GM18907 (cell line): ENCODE data around the gene SLC12A8.
A peak's percentile ranks its signal among the peaks of the same experiment; 100 is the strongest.

Experiments used
- ATAC-seq: cut with Tn5 transposase; IDR thresholded peaks from one replicate; pipeline ENCODE4 v1.9.1; 2021; ENCODE audit warnings: mild to moderate bottlenecking, moderate library complexity; ENCODE audit not compliant: unreplicated experiment

The SLC12A8 gene

DNA sequence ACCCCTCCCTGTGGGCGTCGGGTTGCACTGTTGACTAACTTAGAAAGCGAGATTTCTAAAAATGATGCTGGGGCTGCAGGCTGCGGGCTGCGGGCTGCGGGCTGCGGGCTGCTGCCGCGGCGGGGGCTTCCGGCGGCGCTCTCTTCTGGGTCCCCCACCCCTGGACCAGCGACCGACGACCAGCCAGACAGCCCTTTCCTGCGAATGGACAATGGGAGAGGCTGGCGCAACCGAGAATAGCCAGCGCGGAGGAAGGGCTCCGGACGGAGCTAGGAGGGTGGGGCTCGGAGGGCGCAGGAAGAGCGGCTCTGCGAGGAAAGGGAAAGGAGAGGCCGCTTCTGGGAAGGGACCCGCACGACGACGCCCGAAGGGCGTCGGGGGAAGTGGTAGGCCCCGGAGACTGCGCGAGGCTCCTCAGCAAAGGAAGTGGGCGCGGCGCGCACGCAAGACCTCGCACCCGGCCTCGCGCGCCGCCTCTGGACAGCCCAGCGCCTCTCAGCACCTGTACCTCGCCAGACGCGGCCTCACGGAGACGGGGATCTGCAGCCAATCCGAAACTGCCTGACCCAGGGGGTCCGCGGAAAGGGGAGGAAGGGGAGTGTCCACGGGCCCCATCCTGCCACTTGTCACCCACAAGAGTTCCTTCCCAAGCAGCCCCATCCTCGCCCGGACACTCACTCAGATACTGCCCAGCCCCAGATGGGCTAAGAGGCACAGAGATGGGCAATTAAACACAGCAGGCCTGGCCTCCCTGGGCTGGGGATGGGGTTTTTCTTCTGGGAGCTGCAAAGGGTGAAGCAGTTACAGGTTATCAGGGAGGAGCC is 70.7 kb downstream of the SLC12A8 start:
- peak; percentile 64 for ATAC-seq

DNA sequence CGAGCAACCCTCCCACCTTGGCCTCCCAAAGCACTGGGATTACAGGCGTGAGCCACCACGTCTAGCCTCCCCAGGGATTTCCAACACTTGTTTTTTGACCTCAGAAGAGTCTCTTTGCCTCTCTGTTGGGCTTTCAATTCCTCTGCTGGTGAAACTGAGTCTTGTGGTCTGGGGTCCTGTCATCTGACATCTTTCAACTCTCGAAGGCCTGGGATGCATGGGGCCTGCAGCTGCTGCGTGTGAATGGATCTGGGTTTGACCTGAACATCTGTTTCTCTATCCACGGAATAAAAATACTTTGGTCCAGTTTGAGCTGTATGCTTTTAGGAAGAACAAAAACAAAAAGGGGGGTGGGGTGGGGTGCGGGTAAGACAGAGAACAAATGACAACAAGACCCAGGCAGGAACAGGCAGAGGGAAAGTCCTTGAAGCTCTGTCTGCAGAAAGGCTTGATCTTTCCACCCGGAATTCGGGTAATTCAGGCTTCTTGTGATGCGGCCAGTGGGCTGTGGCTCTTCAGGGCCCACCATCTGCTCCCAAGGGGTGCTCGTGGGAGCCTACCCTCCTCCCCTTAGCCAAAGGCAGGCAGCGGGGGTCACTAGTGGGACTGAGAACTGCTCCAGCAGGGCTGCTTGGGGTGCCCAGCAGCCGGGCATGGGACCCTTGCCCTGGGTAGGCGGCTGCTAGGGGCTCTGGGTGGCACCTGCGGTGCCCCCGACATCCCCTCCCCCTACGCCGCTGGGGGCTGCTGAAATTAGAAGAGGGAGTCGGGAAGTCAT is 71.5 kb downstream of the SLC12A8 start:
- ATAC-seq, result no peak

DNA sequence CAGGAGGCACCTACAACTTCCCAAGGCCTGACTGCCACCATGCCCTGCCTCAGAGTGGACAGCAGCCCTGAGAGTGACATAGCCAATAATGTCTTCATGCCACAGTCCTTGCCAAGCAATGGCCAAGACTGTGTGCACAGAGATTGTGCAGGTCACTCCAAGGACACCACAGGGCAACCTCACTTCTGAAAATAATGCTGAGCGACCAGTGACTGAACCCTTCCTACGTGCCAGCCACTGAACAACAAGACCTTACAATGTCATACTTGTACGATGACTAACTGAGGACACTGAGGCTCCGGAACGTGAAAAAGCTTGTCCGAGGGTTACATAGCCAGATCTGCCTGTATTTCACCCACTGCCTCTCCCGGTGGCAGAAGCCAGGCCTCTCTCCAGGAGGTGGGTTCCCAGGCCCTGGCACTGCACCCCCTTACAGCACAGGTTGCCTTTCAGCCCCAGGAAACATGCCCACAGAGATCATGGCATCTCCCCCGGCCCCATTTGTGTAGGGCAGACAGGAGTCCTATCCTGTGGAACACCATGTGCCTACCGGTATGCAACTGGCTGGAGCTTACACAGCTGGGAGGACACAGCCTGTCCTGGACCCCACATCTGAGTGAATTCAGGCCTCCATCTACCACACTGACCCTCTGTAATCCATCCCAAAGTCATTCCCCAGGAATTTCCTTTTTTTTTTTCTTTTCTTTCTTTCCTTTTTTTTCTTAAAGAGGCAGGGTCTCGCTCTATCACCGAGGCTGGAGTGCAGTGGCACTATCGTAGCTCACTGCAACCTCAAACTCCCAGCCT is 72.3 kb downstream of the SLC12A8 start:
- ATAC-seq, result no peak

DNA sequence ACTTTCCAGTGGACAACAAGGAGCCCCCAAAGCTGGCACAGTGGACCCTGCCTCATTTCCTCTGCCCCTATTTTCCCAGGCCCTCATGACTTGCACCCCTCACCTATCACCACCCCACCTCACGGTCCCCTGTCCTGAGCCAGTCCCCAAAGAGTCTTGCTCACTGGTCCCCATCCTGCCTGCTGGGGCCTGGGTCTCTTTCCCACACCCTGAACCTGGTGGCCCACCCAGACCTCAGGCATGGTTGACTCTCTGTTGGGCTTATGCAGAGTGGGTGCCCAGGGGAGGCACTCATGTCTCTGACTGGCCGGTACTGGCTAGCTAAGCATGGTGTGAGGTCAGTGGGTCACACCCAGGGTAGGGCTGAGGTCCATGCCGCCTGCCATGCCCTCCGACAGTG is 73.2 kb downstream of the SLC12A8 start:
- no peak for ATAC-seq

DNA sequence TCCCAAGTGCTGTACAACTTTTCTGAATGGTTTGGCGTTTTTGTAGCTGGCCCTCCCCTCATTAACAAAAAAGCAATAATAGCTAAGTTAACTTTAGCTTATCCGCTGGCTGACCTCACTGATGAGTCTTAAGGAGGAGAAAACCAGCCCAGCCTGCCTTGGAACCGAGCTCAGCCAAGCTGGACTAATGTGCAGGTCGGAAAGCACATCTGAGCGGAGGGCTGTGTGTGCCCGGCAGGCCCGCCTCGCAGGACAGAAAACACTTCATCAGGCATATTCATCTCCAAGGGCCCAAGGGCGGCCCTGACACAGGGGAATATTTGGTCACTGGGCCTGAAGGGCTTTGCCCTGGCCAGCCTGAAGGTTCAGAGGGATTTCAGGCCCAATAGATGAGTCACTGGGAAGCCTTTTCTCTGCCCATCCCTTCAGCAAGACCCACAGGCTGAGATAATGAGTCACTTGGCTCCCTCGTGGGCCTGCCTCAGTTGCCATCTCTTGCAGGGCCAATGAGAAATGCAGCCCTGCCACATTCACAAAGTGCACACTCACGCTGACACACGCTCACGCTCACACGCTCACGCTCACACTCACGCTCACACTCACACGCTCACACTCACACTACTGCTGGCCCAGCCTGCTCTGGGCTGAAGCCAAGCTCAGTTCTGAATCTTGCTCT is 75.1 kb downstream of the SLC12A8 start:
- ATAC-seq, result no peak

DNA sequence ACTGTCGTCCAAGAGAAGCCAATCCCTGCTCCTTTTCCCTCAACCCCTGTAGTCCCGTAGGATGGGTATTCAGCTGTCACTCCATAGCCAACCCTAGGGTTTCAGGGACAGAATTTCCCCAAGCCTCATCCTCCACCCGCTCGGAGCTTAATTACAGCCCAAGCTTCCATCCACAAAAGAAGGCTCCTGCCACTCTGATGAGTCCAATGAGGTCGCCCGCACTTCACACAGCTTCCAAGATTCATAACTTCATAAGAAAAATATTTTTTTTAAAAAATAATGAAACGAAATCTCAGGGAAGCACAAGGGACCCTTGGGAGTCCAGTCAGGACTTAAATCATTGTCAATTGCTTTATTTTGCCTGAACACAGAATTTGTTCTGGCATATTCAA is 75.6 kb downstream of the SLC12A8 start:
- no peak for ATAC-seq

DNA sequence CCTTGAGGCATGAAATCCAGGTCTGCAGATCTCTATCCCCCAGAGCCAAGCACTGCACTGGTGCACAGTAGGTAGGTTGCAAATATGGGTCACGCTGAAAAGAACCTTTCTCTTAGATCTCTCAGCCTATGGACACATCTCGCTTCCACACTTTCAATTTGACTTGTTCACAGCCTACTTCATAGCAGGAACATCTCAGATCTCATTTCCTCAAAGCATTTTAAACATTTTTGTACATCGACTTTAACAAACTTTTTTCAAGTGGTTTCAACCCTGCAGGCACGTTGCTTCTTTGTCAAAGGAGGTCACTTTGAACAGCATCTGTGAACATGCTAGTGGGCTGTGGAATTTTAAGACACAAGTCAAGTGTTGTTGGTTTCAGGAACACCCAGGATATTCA is 76.0 kb downstream of the SLC12A8 start:
- ATAC-seq, result no peak

DNA sequence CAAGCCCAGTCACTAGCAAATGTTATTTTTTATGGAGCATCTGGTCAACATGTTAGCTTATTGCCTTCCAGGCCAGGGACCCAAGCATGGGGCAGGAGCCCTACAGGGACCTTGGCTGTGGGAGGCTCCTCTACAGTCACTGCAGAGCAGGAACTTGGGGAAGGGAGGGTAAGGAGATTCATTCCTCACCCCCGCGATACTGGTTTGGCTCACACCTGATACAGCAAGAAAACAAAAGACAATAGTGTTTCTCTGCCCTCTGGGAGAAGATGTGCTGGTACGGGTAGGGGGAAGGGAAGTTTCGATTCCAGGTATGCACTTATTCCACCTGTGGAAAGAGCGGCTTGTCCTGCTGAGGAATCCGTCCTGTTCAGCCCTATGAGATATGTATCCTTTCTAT is 77.6 kb downstream of the SLC12A8 start:
- no peak for ATAC-seq

DNA sequence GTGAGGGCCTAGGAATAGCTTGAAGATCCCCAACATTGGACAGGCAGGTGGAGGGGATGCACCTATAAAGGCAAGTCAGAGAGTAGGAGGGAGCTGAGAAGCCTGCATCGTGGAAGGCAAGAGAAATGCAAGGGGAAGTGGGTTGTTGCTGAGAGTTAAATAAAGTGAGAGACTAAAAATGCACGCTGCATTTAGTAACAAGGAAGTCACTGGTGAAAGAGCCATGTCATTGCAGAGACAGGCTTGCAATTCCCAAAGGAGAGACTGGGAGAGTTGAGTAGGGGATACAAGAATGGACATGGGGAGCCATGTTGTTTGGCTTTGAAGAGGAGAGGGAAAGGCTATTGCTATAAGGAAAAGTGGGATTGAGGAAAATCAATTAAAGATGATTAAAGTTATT is 79.7 kb downstream of the SLC12A8 start:
- ATAC-seq, result no peak

DNA sequence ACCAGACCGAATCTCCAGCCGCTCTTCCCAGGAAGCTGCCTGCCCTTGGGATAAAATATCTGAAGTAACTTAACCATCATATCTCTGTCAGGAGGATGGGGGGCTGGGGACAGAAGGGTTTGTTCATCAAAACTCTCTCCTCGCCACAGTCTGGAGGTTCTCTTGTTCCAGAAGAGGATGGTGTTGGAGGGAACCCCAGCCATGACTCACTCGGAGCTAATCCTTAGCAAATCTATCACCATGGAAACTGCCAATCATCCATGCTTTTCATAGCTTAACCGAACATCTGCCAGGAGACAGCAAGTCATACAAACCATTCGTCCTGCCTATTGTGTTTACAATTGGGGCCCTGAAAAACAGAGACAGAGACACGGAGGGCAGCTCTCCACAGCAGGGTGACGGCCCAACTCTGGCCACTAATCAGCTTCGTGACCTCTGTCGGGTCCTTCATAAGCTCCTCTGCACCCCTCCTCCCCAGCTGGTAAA is 83.0 kb downstream of the SLC12A8 start:
- ATAC-seq, result no peak

DNA sequence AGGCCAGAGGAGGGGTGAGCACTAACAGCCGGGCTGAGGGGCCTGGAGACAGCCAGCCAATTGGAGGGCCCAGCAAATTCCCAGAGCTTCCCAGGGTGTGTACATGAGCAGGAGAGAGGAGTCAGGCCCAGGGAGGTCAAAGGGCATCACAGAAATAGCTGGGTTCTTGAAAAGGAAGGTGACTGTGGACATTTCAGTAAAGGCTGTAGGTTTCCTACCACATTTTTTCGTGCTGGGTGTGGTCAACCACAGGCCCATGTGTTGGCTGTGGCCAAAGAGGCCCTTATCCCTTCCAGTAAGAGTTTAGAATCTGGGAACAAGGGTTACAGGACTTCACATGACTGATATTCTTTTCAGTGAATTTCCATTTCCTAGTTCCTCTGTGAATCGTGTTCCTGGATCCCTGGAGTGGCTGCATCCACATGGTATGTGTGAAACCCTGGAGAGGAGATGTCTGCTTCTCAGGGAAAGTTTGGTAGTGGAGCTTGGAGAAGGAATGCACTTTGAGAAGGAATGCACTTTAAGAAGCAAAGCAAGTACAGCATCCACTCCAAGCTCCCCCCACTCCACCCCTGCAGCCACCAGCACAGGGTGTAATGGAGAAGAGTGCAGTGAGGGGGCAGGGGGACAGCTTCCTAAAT is 83.6 kb downstream of the SLC12A8 start:
- no peak for ATAC-seq

DNA sequence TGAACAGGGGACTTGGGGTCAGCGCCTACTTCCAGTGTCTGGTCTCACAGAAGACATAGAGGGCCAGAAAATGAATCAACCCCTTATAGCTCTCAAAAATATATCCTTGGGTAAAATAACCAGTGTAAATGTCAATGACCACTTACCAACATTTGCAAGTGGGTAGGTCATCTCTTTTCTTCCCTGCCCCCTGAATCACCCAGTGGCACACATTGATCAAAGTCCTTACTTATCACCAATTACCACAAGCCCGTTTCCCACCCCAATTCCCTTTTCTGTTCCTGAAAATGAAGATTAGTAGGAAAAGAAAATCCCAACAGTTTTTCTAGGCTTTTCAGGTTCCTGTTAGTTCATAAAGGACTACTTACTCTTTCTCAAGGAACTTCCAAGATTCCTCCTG is 86.2 kb downstream of the SLC12A8 start:
- ATAC-seq, result no peak

DNA sequence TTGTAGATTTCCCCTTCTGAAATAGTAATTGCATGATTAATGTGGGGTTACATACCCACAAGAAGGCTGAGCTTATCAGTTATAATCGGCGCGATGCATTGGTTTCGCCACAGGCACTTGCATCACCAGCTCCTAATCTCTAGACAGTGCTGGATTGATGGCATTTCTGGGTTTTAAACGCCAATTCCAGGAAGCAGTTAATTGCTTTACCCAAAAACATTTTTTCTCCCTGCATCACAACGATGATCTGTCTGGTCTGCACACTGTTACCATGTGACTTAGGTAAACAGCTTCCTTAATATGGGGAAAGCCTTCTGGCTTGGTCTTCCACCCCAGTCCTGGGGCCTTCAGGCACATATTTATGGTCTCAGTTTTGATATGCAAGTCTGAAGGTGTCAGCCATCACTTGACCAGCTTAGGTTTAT is 86.7 kb downstream of the SLC12A8 start:
- no peak for ATAC-seq

DNA sequence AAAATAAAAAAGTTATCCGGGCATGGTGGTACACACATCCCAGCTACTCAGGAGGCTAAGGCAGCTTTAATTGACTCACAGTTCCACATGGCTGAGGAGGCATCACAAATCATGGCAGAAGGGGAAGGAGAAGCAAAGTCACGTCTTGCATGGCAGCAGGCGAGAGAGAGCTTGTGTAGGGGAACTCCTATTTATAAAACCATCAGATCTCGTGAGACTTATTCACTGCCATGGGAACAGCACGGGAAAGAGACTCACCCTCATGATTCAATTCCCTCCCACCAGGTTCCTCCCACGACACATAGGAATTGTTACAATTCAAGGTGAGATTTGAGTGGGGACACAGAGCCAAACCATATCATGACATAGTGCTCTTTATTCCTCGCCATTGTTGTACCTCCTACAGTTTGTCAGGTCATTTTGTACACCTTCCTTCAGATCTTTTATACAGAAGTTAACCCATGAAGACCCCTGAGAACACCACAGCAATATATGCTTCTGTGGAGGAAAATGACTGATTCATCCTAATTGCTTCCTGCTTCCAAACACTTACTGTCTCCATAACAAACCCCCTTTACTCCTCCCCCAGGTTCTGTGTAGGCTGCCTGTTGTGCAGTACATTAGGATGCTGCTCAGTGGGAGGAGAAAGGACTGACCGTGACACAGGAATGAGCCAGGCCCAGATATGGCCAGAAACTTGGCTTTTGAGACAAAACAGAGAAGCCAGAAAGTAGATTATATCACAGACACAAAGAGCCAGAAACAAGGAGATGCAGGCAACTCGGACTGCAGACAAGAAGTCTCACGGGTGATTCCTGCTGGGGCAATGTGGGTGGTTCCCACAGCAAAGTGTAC is 88.9 kb downstream of the SLC12A8 start:
- no peak for ATAC-seq

DNA sequence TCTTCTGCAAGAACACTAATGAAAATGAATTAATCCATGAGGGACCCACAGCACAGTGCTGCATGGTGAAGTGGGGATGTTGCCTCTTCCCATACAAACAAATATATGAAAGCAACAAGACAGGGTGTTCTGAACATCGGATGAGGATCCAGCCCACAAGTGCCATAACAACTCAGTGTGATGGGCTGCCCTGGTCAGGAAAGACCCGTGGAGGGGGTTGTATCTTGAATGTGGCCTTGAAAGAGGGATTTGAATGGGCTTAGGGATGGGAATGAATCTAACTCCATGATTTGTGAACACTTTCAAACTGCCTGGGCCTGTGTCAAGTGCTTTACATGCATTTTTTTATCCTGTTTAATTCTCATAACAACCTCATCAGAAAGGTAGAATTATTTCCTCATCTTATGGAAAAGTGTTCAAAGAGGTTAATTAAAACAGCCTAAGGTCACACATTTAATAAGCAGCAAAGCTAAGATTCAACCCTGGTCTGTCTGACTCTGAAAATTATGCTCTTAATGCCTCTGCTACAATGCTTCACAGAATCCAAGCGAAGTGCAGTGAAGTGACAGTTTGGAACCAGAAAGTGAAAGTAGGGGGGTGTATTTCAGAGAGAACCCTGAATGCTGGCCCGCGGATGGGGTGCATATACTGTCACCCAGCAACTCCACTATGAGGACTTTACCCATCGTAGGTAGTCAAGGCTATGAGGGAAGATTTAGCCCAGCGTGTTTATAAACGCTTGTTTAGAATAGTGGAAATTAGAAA is 91.1 kb downstream of the SLC12A8 start:
- peak; percentile 51 for ATAC-seq

DNA sequence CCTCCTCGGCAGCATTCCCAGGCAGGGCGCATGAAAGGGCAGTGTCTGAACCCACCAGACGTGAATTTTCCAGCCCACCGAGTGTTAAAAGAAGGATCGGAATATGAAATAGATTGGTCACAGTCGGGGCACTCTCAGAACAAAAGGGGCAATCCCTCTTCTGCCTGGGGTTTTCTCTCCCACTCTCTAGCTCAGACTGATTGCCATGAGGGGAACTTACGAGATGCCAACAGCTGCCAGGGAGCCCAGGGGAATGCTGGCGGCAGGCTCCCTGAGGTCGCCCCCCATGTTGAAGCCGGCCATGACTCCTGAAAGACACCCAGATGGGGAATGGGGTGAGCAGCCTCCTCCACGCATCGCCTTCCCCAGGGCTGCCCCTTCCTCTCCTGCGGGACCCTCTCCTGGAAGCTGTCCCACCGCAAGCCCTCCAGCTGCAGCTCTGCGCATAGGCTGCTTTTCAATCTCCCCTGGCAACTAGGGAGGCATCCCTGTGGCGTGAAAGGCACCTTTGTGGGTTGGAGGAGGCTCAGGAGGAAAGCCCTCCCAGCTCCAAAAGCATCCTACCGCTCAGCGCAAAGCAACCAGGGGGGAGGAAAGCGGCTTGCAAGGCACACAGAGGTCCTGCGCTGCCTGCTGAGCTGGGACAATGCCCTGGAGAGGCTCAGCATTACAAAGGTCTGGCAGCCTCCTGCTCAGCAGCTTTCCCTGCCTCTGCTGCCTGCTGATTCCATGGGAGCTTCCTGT is 92.0 kb downstream of the SLC12A8 start:
- no peak for ATAC-seq

DNA sequence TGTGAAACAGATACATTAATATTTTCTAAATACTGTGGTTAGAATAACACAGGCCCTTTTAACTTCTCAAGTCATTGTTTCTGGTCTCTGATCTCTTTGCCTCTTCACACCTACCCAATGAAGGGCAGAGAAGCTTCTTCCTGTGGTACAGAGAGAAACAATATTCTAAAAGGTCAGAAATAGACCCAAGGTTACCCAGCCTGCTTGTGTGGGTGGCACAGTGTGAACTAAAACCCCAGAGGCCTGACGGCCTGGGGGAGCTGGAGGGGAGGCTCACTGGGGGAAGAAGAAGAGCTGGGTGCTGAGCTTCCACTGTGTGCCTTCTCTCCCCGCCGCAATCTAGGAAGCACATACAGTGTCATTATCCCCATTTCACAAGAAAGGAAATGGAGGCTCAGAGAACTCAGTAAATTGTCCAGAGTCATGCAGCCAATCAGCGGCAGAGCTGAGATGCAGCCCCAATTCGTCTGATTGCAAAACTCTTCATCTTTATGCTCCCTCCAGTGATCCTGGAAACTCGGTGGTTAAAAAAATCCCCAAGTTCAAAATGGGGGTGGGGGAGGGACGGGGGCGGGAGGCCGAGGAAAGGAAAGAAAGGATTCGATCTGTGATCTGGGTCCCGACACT is 92.7 kb downstream of the SLC12A8 start:
- peak; percentile 65 for ATAC-seq
